Measurements from ENCODE around the gene SZT2. TPM values are rescaled to one million over a fixed set of nuclear protein-coding genes. Genes with fewer than 3 reads are reported as not detected.

Gene SZT2
- total RNA-seq, 2 donors from 2014 or later: 53.4 to 59.3 TPM

DNA sequence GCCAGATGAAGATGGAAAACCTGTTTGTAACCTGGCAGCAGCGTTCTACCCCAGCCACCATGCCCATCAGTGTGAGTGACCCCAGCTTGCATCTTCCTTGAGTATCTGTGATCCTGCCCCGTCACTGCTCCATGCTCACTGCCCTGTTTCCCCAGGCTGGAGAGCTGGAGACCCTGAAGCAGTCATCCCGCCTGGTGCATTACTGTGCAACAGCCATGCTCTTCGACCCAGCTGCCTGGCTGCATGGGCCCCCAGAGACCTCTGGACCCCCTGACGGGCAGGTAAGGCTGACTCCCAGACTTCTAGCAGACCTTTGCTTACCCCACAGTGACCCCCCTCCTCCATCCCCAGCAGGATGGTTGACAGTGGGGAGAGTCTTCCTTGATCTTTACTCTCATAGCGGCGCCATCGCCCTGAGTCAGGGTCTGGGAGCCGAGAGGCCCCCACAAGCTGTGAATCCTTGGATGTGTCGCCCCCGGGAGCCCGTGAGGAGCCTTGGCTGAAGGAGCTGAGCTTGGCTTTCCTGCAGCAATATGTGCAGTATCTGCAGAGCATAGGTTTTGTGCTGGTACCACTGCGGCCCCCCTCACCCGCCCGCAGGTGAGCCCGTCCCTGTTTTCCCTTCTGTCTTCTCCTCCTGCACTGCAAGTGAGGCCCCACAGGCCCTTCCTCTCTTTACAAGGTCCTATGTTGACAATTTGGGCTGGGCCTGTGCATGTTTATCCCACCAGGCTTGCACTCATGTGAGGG, 53.7 kb downstream of the SZT2 start:
- Mint-ChIP-seq H3K27me3 (no peaks in the 10 kb centered on the region), H3K36me3 (ENCODE audit: low read depth) (peaks cover 94% of the 10 kb centered on the region), H3K27ac (no peak overlapping the region), H3K4me3 (no peak overlapping the region), H3K9me3 (no peaks in the 10 kb centered on the region), H3K4me1 (no peaks in the 10 kb centered on the region)
- no peak for ATAC-seq (replicated peaks)

DNA sequence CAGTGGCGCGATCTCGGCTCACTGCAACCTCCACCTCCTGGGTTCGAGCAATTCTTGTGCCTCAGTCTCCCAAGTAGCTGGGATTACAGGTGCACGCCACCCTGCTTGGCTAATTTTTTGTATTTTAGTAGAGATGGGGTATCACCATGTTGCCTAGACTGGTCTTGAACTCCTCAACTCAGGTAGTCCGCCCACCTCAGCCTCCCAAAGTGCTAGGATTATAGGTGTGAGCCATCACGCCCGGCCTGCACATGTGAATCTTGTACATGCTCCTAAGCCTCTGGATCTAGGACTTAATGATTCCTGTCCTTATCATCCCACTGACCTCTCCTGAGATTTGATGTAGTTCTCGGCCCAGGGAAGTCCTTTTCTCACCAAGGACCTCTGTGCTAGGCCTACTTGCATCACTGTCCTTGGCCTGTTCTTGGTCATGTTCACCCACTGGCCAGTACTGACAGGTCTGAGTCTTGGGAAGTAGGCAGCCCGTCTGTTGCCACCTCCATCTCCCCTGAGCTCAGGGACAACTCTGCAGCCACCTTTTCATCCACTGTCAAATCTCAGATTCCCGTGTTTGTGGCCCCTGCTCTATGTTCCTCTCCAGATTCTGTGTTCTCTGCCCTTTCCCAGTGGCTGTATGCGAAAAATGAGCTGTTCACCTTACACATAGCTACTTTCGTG, 54.6 kb downstream of the SZT2 start:
- Mint-ChIP-seq H3K4me3 (no peak overlapping the region), H3K4me1 (no peaks in the 10 kb centered on the region), H3K27me3 (no peaks in the 10 kb centered on the region), H3K27ac (peak overlapping the region; percentile 69), H3K9me3 (no peaks in the 10 kb centered on the region), H3K36me3 (ENCODE audit: low read depth) (peaks cover 94% of the 10 kb centered on the region)
- ATAC-seq (replicated peaks): no peak

GRCh38 chr1:43444836-43445235, 55.1 kb downstream of the SZT2 start:
- H3K27me3 Mint-ChIP-seq: no peaks in the 10 kb centered on the region
- no peak for ATAC-seq (replicated peaks)
- peak overlapping the region; percentile 69 for H3K27ac Mint-ChIP-seq
- no peaks in the 10 kb centered on the region for H3K4me1 Mint-ChIP-seq
- no peaks in the 10 kb centered on the region for H3K9me3 Mint-ChIP-seq
- H3K36me3 Mint-ChIP-seq (ENCODE audit: low read depth): peaks cover 95% of the 10 kb centered on the region
- no peak overlapping the region for H3K4me3 Mint-ChIP-seq

DNA sequence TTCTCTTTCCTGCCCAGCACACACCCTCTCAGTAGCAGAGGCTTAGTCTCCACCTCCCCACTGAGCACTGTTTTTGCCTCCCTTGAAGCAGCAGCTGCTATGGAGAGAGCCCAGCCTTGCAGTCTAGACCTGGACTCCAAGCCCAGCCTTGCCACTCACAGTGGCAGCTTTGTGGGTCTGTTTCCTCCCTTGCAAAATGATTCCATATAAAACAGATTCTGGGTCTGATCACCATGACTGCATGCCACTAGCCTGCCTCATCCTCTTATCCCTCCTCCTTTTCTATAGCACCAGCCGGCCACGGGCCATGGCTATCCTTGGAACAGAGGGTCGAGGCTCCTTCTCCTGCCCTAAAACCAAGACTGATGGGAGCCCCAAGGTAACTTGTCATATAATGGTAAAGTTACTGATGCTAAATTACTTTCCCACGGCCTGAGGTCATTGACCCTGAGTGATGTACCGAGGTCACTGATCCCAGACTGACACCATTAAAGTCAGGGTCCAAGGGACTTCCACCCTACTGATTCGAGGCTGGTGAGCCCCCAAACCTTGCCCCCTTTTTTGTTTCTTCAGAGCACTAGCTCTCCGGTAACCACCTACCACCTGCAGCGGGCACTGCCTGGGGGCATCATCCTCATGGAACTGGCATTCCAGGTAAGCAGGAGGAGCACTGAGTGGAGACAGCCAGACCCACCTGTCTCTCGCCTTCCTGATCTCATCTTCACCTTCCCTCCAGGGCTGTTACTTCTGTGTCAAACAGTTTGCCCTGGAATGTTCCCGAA, 56.1 kb downstream of the SZT2 start:
- H3K27ac Mint-ChIP-seq: peak overlapping the region; percentile 69
- peaks cover 95% of the 10 kb centered on the region for H3K36me3 Mint-ChIP-seq (ENCODE audit: low read depth)
- no peak for ATAC-seq (replicated peaks)
- no peaks in the 10 kb centered on the region for H3K9me3 Mint-ChIP-seq
- no peaks in the 10 kb centered on the region for H3K27me3 Mint-ChIP-seq
- no peaks in the 10 kb centered on the region for H3K4me1 Mint-ChIP-seq
- H3K4me3 Mint-ChIP-seq: no peak overlapping the region

DNA sequence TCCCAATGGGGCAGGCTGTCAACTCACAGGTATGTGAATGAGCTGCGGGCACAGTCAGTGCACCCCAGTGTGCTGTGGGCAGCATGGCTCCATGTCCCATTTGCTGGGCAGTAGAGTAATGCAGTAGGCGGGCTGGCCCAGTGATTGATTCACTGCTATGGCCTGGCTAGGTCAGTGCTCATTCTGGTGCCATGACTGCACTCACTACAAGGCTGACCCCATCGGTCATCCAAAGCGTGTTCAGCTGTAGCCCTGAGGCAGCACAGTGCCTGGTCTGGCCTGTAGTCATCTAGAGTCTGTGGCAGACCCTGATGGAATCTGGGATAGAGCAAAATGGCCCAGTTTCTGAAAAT, 56.7 kb downstream of the SZT2 start:
- H3K27me3 Mint-ChIP-seq: no peaks in the 10 kb centered on the region
- no peaks in the 10 kb centered on the region for H3K4me1 Mint-ChIP-seq
- no peak overlapping the region for H3K27ac Mint-ChIP-seq
- H3K36me3 Mint-ChIP-seq (ENCODE audit: low read depth): peaks cover 93% of the 10 kb centered on the region
- H3K9me3 Mint-ChIP-seq: no peaks in the 10 kb centered on the region
- H3K4me3 Mint-ChIP-seq: no peak overlapping the region
- no peak for ATAC-seq (replicated peaks)

DNA sequence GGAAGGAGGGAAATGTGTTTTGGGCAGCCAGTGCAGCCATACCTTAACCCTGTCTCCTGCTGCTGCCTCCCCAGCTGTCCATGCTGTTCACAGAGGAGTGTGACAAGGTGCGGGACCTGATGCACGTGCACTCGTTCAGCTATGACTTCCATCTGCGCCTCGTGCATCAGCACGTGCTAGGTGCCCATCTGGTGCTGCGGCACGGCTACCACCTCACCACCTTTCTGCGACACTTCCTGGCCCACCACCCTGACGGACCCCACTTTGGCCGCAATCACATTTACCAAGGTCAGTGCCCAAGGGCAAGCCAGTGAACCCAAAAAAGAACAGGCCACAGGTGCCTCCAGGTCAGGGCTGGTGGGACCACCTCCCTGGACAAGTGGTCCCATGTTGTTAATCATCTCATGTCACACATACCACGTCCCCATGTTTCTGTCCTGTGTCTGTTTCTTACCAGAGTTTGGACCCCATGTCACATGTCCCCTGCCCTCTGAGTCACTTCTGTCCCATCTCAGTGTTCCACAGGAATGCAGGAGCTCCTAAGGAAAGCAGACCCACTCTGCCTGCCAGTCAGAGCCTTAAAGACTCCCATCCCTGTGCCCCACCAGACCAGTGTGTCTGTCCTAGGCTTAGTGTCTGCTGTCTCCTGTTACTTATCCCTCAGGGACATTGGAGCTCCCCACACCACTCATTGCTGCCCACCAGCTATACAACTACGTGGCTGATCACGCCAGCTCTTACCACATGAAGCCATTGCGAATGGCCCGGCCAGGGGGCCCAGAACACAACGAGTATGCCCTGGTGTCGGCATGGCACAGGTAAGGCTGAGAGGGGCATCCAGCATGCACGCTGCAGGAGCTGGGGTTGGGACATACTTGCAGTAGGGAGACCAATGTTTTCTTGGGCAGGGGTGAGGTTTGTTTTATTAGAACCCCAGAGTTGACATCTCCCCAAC, 57.5 kb downstream of the SZT2 start:
- Mint-ChIP-seq H3K4me3 (no peak overlapping the region), H3K27me3 (no peaks in the 10 kb centered on the region), H3K9me3 (no peaks in the 10 kb centered on the region), H3K27ac (no peak overlapping the region), H3K36me3 (ENCODE audit: low read depth) (peaks cover 88% of the 10 kb centered on the region), H3K4me1 (no peaks in the 10 kb centered on the region)
- no peak for ATAC-seq (replicated peaks)

GRCh38 chr1:43447891-43448708, 58.4 kb downstream of the SZT2 start:
- no peak for ATAC-seq (replicated peaks)
- no peak overlapping the region for H3K4me3 Mint-ChIP-seq
- H3K27ac Mint-ChIP-seq: no peak overlapping the region
- H3K36me3 Mint-ChIP-seq (ENCODE audit: low read depth): peaks cover 88% of the 10 kb centered on the region
- peaks cover 9% of the 10 kb centered on the region for H3K4me1 Mint-ChIP-seq
- no peaks in the 10 kb centered on the region for H3K9me3 Mint-ChIP-seq
- no peaks in the 10 kb centered on the region for H3K27me3 Mint-ChIP-seq

DNA sequence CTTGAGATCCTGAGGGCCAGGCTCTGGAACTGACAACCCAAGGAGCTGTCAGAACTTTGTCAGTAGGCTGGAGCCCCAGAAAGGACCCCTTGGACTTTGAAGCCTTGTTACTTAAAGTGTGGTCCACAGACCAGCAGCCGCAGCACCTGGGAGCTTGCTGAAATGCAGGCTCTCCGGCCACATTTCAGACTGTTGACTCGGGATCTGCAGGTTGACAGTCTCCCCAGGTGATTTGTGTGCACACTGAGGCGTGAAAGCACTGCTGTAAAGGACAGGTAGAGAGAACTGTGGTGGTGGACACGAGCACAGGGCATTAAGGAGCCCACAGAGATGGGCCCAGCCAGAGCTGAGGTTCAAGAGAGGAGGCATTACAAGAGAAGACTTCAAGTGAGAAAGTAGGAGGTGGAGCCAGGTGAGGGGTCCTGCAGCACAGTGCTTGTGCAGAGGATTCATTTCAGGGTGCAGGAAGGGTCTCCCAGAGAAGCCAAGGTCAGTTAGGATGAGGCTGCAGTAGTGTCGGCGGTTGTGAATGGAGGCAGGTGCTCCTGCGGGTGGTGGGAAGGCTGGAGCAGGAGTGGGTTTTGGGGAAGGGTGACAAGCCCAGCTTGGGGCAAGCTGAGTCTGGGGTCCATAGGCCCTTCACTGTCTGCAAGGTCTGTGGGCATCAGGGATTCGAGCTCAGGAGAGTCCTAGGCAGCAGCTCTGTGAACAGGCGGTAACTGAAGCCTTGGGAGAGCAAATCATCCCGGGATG, 59.4 kb downstream of the SZT2 start:
- Mint-ChIP-seq H3K36me3 (ENCODE audit: low read depth) (peaks cover 78% of the 10 kb centered on the region), H3K27me3 (no peaks in the 10 kb centered on the region), H3K4me1 (peaks cover 9% of the 10 kb centered on the region), H3K9me3 (no peaks in the 10 kb centered on the region), H3K27ac (no peak overlapping the region), H3K4me3 (no peak overlapping the region)
- no peak for ATAC-seq (replicated peaks)

DNA sequence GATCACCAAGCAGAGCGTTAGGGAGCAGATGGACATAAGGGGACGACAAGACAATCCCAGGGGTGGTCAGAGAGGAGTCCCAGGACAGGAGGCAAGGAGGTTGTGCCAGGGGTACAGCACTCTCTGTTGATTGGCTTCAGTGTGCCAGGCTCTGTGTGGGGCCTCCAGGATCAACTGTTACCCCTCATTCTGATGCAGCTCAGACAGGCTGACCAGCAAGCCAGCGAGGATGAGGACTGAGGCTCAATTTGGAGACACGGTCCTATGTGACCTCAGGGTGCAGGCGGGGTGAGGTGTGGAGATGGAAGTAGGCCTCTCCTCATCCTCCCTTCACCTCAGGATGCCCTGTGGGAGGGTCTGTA, 60.0 kb downstream of the SZT2 start:
- Mint-ChIP-seq H3K4me3 (no peak overlapping the region), H3K27me3 (no peaks in the 10 kb centered on the region), H3K27ac (no peak overlapping the region), H3K36me3 (ENCODE audit: low read depth) (peaks cover 72% of the 10 kb centered on the region), H3K9me3 (no peaks in the 10 kb centered on the region), H3K4me1 (peaks cover 15% of the 10 kb centered on the region)
- ATAC-seq (replicated peaks): no peak

DNA sequence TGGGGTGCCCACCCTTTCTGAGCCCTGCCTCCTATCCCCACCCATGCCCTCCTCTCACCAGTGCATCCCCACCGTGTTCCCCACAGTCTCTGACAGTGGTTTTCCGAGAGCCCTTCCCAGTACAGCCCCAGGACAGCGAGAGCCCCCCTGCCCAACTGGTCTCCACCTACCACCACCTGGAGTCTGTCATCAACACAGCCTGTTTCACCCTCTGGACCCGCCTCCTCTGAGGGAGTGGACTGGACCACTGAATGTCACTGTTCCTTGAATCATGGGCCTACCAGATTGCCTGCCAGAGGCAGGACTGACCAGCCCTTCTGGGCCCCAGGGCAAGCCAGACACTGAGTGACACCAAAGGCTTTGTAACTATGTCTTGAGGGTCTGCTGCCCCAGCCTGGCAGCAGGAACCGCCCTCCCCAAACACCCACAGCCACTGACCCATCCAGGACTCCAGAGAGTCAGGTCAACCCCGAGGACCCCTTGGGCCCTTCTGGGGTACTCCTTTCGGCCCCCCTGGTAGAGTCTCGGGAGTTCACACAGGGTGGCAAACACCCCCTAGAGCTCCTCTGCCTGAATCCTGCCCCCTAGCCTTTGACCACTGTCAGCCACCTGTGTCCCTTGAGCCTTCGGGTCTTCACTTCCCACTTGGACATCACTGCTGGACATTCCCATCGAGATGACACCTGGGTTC, 60.7 kb downstream of the SZT2 start:
- no peak for ATAC-seq (replicated peaks)
- Mint-ChIP-seq H3K4me1 (peaks cover 17% of the 10 kb centered on the region), H3K27ac (peak overlapping the region; percentile 43), H3K9me3 (no peaks in the 10 kb centered on the region), H3K27me3 (no peaks in the 10 kb centered on the region), H3K36me3 (ENCODE audit: low read depth) (peaks cover 65% of the 10 kb centered on the region), H3K4me3 (no peak overlapping the region)

DNA sequence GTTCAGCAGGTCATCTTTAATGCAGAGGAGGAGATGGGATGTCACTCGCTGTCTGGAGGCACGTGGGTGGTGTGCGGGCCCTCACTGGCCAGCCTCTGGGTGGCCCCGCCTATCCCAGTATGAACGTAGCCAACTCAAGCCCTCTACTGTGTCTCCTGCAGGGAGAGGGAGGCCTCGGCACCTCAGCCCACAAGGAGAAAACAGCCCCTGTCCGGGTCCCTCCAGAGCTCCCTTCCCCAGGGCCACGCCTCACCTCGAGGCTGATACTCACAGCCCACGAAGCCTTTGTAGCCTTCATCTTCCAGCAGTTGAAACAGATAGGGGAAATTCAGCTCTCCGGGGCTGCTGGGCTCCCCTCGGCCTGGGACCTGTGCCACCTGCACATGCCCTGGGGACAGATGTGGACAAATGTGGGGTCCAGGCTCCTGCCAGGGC, 61.5 kb downstream of the SZT2 start:
- Mint-ChIP-seq H3K27ac (peak overlapping the region; percentile 43), H3K36me3 (ENCODE audit: low read depth) (peaks cover 57% of the 10 kb centered on the region)
- ATAC-seq (replicated peaks): no peak

GRCh38 chr1:43451701-43452532, 62.2 kb downstream of the SZT2 start:
- Mint-ChIP-seq H3K4me3 (peak overlapping the region; percentile 71), H3K27ac (no peak overlapping the region)
- no peak for ATAC-seq (replicated peaks)

More for the DNA sequence above, 61.5 kb downstream of the SZT2 start:
- H3K4me3 Mint-ChIP-seq: no peak overlapping the region
- no peaks in the 10 kb centered on the region for H3K27me3 Mint-ChIP-seq
- H3K4me1 Mint-ChIP-seq: peaks cover 22% of the 10 kb centered on the region
- no peaks in the 10 kb centered on the region for H3K9me3 Mint-ChIP-seq

More at GRCh38 chr1:43451701-43452532, 62.2 kb downstream of the SZT2 start:
- peaks cover 22% of the 10 kb centered on the region for H3K4me1 Mint-ChIP-seq
- peaks cover 50% of the 10 kb centered on the region for H3K36me3 Mint-ChIP-seq (ENCODE audit: low read depth)
- H3K9me3 Mint-ChIP-seq: no peaks in the 10 kb centered on the region
- no peaks in the 10 kb centered on the region for H3K27me3 Mint-ChIP-seq

All from activated T-helper 17 cell treated with anti-CD3 and anti-CD28 coated beads, Interleukin-2, amount 50 U/mL, for 72 hours (primary cell).